ENCODE data around the gene PODN.

Gene PODN

DNA sequence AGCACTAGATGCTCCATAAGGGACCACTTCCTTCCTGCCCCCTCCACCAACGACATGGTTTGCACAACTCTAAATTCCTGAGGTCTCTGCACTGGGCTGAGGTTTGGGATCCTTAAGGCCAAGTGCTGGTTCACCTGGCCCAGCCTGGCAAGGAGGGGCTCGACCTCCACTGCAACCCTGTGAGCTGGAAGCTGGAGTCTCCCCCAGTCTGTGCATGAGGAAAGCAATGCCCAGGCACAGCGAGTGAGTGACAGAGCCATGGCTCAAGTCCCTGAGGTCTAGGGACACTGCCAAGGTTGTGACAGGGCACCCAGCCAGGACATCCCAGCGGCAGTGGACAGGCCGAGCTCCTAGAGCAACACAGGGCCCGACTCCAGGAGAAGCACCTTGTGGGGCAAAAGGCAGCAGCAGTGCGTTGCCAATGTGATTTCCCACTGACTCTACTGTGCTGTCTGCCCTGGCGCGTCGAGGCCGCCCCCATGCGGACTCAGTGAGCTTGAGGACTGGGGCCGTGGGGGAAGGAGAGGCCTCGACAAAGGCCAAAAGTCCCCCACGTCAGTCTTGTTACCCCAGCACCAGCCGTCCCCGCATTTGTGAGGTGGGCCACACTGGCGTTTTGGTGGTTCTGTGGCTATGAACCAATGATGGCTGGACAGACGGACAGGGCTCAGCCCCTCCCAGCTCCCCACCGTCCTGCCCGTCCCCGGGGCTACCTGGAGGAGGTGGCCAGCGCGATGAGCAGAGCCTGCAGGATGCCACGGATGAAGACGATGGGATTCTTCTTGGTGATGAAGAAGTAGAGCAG lies 30.0 kb downstream of the PODN start:
- DNase-seq, result peak; percentile 13

DNA sequence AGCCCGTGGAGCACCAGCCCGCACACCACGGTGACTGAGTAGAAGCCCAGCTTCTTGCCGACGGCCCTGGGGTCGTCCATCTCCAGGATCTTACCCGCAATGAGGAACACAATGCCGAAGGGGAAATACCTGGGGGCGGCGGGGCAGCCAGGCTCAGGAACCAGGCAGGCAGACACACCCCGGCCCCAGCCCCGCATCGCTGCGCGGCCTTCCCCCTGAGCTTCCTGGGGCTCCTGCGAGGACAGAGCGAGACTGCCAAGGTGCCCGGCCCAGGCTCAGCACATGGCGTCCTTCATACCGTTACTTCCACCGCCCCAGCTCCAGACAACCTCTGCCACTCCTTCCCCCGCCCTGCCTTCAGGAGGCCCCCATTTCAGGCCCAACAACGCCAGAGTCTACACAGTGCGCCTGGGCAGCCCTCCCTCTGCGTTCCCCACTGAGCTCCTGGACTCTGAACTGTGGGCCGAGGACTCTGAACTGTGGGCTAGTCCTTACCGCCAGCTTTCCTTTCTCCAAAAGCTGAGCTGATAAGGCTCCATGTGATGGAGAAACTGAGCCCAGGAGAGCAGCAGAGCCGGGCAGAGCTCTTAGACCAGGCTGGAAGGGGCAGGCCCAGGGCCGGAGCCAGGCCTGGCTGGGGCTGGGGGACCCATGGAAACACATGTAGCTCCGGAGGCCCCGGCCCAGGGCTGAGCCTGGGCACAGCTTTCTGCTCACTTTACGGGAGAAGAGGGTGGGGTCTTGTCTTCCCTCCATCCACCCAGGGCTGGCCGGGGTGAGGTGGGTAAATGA lies 30.8 kb downstream of the PODN start:
- DNase-seq, result no peak

DNA sequence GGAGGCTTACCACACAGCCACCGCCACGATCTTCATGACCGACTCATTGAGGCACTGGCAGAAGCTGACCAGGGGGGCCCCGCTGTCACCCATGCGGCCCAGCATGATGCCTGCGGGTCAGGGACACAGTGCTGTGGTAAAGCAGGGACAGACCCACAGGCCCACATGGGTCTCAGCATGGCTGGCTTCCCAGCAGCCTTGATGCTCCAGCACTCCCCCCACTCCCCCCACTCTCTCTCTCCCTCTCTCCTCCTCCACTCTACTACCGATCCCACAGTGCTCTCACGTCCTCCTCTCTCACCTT lies 31.4 kb downstream of the PODN start:
- DNase-seq, result no peak

DNA sequence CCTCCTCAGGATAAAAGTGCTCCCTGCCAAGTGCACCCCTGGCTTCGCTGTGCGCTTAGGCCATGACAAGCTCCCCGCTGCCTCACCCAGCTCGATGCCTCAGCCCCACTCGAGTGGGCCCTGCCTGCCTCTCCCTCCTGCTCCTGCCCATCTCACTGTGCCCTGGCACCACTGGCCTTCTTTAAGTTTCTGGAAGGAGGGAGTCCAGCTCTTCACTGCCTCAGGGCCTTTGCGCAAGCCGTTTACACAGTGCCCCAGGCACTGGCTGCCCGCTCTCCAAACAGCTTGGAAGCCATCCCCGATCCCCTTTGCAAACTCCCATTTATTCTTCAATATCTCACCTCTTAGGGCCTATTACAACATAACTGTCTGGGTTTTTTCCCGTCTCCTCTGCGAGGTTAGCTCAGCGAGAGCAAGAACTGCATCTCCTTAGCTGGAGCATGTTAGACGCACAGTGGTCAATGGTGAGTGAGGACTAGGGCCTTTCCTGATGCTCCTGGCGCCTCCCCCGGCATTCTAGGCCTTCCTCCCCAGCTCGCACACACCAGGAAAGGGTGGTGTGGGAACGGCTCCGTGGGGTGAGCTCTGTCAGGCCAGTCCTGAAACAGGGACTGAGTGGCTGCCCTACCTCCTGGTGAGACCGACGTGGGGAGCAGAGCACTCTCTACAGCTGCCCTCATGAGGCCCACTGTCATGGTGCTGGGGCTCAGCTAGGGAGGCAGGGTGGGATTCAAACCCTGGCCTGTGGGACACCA lies 31.9 kb downstream of the PODN start:
- no peak for DNase-seq

DNA sequence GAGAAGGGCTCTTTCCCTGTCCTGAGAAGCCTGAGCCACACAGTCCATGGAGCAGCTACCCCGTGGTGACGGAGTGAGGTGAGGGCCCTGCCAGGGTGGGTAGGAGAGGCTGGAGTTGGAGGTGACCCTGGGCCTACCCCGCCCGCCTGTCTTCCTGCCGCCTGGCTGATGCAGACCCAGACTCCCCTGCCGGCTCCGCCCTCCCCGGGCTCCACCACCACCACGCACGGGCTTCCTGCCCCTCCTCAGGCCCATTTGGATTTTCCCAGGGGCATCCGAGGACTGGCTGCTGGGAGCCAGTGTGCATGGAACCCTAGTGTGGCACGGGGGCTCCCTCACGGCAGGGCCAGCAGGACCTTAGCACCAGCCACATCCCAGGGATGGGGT lies 32.5 kb downstream of the PODN start:
- DNase-seq, result no peak

DNA sequence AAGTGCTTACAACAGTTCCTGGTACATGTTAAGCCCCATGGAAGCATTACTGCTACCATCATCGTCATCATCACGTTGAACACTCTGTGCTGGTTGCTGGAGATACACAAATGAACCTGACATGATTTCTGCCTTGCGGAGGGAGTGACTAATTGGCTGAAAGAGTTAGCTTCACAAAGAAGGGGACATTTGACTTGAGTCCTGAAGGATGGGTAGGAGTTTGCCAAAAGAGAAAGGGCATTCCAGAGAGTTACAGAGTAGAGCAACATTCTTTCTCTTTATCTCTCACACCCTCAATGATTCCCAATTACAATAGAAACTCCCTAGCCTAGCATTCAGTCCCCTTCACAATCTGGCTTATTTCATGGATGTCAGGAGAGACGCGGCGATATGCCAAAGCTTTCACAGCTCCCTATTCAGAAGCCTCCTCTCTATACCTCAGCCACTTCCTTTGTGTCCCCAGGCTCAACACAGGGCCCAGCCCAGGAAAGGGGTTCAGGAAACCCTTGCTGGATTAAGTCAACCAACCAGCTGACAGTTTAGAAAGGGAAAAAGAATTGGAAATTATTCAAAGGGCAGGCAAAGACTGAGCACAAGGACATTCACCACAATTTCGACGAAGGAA lies 42.4 kb downstream of the PODN start:
- DNase-seq, result no peak

DNA sequence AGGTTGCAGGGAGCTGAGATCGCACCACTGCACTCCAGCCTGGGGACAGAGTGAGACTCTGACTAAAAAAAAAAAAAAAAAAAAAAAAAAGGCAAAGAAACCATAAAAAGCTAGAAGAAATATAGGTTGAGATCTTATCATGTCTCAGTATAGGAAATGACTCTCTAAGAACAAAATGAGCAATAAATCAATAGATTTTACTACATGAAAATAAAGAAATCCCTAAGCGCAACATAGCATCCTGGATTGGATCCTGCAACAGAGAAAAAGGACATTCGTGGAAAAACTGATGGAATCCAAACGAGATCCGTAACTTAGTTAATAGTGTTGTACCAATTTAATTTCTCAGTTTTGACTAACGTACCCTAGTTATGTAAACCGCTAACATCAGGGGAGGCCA lies 45.1 kb downstream of the PODN start:
- DNase-seq, result no peak

DNA sequence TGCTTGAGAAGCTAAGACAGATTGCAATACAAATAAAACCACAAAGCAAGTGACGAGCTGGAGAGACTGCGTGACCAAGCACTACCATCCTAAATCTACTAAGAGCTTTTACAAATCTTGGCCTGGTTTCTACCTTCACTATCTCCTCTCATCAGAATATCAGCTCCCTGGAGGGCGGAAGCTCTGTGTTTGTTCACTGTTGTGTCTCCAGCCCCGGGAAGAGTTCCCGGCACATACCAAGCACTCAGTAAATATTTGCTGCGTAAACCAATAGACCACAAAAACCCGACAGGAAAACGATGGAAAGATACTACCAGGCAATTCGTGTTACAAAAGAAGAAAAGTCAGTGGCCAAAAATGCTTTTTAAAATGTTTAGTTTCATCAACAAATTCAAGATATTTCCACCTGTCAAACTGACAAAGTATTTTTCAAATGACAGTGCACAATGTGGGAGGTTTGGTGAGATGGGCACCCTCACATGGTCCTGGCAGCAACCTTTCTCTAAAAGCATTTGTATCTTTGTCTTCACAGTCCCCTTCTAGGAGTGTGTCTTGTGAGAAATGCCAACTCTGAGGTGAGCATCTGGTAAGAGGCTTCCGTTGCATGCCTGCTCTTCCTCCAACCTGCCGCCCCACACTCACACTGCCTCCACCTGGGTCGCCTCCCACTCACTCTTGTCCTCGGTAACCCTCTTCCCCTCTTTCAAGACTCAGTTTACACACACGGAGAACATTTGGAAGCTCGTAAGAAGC lies 45.7 kb downstream of the PODN start:
- peak; percentile 88 for DNase-seq

DNA sequence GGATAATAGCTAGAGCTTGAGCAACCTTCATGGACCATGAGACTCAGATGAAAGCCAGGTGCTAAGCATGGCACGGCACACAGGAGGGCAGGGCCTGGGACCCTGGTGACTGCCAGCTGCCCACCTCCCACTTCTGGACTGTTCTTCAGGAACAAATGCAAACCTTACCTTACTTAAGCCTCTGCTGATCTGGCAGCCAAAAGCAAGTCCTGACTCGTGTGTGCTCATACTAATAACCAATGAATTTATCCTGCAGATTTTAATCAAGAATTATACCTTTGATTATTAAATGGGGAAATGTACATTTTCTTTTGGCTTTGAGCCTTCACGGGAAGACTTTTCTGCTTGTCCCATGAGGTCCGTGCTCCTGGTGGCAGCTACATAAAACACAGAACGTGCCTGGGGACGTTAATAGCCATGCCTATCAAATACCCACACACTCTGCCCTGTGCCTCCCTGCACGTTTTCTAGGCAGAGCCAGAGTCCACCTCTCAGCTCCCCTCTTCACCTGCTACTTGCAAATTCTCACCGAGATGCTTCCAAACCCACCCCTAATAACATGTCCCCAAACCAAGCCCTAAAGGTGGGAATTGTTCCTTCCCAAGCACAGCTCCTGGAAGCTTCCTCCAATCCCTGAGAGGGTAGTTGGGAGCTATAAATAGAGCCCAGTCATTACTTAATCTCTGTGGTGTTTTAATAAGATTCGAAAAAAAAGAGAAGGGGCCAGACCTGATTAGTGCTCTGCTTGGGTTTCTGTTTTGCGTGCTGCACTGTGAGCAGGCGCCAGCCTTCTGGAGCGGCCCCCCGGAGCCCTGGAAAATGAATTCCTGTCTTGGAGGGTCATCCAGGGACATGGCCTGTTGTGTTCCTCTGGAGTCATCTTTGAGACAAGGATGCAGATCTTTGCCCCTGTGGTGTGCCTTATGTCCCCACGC lies 46.9 kb downstream of the PODN start:
- peak; percentile 81 for DNase-seq

DNA sequence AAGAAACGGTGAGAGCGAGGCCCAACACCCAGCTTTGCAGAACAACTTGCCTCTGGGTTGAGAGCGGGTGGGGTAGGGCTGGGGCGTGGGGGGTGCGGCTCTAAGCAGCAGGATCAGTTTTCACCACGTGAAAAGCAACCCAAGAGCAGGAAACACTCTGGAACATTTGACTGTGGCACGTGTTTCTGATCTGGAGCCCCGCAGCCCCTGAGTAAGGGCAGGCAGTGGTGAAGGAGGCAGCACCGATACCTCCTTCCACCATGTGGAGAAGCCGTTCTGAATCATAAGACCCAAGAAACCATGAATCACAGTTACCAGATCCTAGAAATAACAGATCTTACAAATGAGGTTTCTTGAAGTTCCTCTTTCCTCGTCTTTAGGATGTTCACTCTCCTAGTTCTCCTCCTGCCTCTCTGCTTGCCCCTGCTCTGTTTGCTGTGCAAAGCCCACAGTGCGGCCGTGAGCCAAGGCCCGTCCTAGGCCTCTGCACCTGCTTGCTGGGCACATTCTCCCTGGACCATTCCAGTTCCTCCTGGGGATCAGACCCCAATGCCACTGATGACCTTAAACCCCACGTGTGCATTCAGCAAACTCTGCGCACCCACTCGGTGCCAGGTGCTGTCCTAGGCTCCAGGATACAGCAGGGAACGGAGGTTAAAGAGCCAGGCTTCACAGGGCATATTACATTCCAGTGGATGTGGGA lies 48.5 kb downstream of the PODN start:
- DNase-seq, result peak; percentile 83

DNA sequence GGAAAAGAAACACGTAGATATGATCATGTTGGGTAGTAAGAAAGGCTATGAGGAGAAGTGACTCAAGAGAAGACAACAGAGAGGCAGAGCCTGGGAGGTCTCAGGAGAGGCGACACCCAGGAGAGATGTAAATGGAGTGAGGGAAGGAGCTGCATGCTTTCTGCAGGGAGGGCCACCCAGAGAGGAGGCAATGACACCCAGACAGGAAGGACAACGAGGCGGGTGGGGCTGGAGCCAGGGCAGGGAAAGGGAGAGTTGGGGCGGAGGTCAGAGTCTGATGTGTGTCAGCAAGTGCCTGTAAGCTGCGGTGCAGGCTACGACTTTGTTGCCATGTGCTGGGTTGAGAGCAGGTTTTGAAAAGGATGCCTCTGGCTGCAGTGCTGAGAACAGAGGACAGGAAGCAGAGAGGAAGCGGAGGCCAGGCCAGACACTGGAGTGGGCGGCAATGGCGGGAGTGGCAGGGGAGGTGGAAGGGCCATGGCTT lies 49.1 kb downstream of the PODN start:
- DNase-seq, result peak; percentile 79

DNA sequence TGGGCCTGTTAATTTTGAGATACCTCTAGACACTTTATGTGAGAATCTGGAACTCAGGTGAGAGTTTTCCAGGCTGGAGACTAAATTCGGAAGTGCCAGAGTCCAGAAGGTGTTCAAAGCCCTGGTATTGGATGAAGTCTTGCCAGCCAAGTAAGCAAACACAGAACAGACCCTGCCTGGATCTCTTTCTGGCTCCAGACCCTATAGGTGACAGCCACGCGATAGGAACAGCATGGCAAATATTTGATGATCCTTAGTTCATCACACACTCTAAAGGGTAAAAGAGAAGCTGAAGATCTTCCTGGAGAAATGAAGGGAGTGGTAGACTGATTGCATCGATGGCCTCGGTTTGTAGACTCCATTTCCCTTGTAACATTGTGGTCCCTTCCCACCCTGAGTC lies 49.7 kb downstream of the PODN start:
- no peak for DNase-seq

DNA sequence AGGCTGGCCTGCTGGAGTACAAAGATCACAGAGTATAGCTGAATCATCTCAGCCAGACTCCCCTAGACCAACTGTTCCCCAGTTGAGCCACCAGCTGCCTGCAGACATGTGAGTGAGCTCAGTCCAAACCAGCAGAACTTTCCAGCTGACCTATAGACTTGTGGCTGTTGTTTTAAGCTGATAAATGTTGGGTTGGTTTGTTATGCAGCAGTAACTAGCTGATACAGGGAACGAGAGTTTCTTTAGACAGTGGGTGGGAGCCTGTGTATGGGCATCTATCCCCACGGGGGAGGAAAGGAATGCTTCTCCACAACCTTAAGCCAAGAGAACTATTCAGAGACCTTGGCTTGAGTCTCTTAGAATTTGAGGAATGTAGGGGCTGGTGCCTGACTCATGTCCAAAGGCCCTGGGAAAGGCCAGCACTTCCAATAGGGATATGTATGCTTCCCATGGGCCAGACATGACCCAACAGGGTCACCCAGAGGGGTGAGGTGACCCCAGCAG lies 50.3 kb downstream of the PODN start:
- peak; percentile 97 for DNase-seq

DNA sequence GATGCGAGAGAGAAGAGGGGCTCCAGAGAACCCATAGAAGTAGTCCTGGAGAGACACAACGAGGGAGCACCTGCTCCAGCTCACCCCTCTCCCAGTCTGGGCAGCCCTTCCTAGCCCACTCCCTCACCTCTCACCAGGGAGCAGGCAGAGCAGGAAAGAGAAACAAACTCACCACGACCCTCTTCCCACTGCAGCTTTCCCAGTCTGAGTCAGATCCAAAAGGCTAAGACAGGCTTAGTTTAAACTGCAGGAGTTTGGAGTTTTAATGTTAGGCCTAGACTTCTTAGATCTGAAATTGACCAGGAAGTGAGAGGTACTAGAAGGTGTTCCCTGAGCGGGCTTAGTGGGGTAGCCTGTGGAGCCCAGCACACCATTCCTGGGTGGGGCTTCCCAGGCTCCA lies 50.8 kb downstream of the PODN start:
- peak; percentile 47 for DNase-seq

DNA sequence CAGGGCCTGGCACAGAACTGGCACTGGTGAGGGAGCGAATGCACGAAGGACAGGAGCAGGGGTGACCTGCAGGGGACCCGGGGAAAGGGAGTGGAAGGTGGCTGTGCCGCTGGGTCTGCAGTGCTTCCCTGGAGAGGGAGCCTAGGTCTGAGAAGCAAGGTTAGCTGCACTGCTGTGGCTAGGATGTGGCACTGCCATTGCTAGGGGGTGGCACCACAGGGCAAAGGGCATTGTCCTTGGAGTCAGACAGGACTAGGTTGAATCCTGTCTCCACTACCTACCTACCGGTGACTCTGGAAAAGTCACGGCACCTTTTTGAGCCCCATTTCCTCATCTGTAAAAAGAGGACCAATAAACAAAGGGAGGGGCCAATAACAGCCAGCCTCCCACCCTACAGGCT lies 52.1 kb downstream of the PODN start:
- DNase-seq, result no peak

DNA sequence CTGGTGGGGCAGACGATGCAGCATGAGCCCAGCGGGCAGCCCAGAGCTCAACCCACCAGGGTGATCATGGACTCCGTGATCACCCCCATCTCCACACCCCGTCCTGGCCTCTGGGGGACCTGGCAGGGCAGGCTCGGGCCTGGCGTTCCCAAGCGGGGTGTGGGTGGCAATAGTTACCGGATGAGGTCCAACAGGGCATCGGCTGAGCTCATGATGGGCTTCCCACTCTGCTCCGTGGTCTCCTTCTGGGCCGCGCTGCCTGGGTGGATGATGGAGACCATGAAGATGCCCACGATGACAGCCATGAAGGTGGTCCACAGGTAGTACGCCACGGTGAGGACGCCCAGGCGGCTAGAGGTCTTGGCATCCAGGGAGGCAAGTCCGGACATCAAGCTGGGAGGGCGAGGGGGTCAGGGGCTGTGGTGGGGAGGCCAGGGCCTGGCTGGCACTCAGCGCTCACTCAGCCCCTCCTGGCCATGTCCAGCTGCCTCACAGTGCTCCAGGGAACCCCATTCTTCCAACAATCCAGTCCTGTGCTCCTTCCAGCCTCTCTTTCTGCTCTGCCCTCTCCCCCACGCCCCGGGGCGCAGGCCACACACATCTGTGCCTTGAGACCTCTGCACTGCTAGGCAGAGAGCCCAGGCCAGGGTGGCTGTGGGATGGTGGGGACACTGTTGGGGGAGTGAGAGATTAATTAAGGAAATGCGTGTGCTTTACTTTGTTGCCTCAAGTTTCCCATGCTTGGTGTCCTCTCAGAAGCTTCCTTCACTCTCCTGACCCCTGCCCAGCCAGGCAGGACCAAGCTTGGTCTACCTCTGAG lies 52.8 kb downstream of the PODN start:
- DNase-seq, result no peak

DNA sequence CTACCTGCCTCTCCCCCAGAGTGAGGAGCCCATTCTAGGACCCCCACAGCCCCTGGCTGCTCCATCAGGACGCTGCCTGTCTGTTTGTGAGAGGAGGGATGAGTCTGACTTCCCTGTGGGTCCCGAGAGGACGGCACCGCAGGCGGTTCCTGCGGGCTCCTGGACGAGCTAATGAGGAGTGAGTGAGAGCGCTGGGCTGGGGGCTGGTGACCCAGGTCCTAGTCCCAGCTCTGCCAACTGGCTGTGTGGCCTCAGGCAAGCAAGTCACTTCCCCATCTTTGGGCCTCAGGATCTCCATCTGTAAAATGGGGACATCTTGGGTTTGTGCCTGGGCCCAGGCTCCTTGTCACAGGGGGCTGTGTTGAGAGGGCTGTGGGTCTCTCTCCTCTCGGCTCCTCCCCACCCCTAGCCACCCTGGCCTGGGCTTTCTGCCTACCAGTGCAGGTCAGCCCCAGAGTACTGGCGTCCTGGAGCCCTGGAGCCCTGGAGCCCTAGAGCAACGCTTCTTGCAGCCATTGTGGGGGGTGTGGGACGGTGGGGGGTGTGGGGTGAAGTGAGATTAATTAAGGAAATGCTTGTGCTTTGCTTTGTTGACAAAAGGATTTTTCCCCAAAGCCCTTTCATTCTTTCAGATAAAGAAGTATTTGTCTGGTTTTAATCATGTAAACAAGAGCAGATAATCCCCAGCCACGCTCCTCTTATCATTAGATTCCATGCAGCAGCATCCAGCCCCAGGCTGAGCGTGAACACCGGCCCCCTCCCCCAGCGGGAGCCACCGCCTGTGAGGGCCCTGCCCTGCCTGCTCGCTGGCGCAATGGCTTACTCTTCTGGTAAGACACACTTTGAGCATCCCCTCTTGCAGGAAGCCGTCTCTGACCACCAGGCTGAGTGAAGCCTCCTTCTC lies 53.6 kb downstream of the PODN start:
- peak; percentile 72 for DNase-seq

DNA sequence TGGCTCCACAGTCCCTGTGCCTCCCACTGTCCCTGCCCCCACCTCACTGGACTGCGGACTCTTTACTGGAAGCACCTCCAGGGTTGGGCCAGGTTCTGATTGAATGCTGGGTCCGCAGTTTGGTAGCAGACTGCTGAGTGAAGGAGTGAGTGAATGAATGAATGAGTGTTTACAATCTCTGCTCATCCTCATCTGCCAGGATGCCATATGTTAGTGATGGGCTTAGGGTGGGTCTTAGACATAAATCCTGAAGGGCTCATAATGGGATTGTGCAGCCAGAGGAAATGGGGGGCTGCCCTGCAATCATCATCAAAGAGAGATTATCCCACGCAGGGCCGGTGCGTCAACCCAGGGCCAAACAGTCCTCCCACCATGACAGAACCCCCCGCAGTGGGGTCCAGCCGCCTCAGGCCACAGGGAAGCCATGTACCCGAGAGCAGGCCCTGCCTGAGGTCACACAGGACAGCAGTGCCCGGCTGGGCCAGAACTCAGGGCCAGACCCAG lies 54.3 kb downstream of the PODN start:
- no peak for DNase-seq

All from fibroblast of skin of back (primary cell).